ENCODE measurements around the gene ARHGAP33.

- TF ChIP-seq SMC3 (IDR thresholded peaks at IDR 0.05; ENCODE audit: low read depth, low read length) (no peak), CTCF (IDR thresholded peaks at IDR 0.05) (no peak), JUND (IDR thresholded peaks at IDR 0.05) (no peak), EP300 (IDR thresholded peaks at IDR 0.05; ENCODE audit: borderline replicate concordance in 1 of 2, low read depth in 1 of 2, low read length in 1 of 2) (no peak)
Measured at GRCh38 chr19:35793381-35794165, 18.2 kb downstream of the ARHGAP33 start.
